OCI-M2 (cell line): ENCODE data around the gene TCF21.
"Not testable (repeated sequence)": the region's sequence is repeated elsewhere in the genome, so short reads cannot be mapped to it uniquely, and the experiment has no call there.

ENCODE experiments used
- DNase-seq: peaks from one replicate; lab custom pipeline; 2025; ENCODE audit not compliant: unreplicated experiment; lab: John Stamatoyannopoulos, UW

TCF21 gene

DNA sequence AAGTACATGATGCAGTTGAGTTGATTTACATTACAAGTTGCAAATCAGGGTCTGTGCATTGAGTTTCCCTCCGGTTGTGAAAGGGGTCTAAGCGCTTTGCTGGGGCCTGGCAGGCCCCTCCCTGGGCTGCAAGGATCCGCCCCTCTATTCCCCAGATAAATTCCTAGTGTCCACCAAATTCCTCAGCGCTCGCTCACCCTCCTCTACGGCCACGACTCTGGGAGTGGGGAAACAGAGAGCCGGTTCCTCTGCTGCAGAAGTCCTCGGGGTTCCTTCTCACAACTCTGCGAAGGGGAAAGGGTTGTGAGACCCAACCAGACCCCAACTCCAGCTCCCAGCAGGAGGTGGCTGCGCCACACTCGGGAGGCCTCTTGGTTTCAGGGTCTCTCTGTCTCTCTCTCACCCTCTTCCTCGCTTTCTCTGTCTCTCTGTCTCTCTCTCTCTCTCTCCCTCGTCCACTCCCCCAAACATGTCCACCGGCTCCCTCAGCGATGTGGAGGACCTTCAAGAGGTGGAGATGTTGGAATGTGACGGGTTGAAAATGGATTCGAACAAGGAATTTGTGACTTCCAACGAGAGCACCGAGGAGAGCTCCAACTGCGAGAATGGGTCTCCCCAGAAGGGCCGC lies at the start of gene TCF21:
TCF21 (plus strand) TSS at position 185 of the 628 bp plus-strand sequence; CDS start at position 470, 285 bp downstream.
- no peak for DNase-seq

DNA sequence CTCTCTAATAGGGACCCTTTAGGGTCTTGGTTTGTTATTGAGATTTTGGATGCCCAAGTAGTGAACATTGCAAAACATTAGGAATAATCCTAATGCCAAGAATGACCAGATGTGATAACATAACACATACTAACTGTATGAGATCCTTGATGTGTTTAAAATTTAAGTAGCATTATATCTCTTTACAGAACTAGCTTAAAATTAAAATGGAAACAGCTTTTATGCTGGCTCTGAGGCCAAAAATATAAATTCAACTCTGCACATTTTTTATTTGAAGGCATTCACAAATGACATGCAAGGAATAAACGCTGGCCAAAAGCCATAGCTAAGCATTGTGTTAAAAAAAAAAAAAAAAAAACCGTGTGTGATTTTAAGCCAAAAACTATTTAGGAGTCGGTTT lies 47.7 kb upstream of the TCF21 start:
- DNase-seq, result no peak

GRCh38 chr6:133843098-133843497 lies 45.8 kb upstream of the TCF21 start:
- DNase-seq, result no peak

DNA sequence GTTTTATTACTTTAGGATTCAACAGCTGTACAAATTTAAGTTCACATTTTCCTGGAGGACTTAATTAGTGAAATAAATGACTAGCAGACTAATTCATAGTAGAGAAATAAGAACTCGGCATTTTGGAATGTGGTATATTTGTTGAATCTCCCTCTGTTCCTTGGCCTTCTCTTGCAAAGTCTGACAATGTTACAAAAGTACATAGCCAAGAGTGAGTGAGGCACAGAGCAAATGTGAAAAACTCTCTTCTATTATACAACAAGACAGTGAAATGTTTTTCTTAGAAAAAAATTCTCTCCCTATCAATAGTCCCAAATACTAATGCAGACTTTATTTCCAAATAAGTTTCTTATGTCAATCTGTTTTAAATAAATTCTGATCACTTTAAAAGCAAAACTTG lies 44.2 kb upstream of the TCF21 start:
- DNase-seq, result no peak

DNA sequence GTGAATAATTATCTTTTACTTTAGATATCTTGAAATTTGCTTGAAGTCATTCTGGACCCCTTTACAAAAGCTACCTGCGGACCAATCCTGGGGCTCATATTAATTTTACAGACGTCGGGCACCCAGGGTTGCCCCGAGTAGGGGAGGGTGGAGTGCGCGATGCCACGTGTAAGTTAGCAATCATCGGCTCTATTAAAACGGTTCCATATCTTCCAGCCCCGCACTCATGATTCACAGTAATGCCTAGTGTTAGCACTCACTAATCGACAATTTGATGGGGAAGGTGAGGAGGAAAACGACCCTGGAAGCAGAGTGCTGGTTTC lies 34.9 kb upstream of the TCF21 start:
- no peak for DNase-seq

- no peak for DNase-seq
Measured at GRCh38 chr6:133854364-133855275, 34.3 kb upstream of the TCF21 start.

- DNase-seq, result no peak
Measured at GRCh38 chr6:133855276-133855990, 33.5 kb upstream of the TCF21 start.

GRCh38 chr6:133855991-133856370 lies 32.9 kb upstream of the TCF21 start:
- no peak for DNase-seq

- DNase-seq, result no peak
Measured at GRCh38 chr6:133856911-133857310, 32.0 kb upstream of the TCF21 start.

GRCh38 chr6:133857696-133858095 lies 31.2 kb upstream of the TCF21 start:
- no peak for DNase-seq

- DNase-seq, result not testable (repeated sequence)
Measured at GRCh38 chr6:133861337-133861736, 27.6 kb upstream of the TCF21 start.

DNA sequence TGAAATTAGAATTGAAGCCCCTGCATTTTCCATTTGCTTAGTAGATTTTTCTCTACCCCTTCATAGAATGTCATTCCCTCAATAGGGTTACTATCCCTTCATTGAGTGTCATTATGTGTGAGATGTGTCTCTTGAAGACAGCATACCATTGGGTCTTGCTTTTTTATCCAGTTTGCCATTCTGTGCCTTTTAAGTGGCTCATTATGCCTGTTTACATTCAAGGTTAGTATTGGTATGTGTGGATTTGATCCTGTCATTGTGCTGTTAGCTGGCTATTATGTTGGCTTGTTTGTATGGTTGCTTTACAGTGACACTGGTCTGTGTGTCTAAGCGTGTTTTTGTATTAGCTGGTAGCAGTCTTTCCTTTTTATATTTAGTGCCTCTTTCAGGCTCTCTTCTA lies 25.7 kb upstream of the TCF21 start:
- DNase-seq, result no peak

DNA sequence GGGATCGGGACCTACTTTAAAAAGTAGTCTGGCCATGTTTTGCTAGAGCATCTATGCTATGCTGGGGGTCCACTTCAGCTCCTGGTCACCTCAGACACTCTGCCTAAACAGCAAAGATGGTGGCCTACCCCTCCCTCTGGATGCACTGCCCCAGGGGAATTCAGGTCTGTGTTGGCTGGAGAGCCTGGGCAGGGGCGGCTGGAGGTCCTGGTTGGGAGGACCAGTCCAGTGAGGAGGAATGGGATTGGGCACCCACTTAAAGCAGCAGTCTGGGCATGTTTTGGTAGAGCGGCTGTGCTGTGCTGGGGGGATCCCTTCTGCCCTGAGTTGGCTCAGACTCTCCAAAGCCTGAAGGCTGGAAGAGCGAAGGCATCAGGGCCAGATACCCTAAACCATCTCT lies 23.2 kb upstream of the TCF21 start:
- no peak for DNase-seq

DNA sequence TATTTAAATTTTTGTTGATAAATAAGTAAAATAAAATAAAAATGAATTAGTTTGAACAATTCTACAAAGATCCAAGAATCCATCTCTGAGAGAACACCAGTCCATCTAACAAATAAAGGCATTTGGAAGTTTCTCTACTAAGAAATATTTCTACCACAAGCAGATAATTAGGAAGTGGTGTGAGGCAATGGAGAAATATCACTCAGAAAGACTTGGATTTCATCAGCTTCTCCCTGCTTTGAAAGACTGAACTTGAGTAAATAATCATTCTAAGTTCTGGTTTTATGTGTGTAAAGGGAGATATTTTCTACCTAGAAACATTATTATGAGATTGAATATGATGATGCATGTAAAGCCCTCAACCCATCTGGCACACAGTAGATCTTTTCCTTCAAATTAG lies 17.8 kb upstream of the TCF21 start:
- no peak for DNase-seq

- DNase-seq, result no peak
Measured at GRCh38 chr6:133873538-133873937, 15.4 kb upstream of the TCF21 start.

DNA sequence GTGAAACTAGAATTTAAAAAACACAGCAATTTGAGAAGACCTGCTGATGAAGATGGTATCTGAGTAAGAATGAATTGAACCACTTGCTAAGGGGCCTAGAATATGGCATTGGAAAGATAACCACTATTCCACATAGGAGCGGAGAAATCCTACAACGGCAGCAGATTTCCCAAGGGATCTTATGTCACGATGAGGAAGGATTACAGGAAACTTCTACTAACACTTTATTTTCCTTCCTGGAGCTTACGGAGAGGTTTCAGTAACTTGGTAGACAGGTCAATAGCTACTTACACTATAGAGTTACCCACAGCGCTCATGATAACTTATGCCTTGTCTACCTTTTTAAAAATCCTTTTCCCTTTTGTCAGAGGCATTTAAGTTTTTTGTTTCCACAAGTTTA lies 11.8 kb upstream of the TCF21 start:
- DNase-seq, result no peak

DNA sequence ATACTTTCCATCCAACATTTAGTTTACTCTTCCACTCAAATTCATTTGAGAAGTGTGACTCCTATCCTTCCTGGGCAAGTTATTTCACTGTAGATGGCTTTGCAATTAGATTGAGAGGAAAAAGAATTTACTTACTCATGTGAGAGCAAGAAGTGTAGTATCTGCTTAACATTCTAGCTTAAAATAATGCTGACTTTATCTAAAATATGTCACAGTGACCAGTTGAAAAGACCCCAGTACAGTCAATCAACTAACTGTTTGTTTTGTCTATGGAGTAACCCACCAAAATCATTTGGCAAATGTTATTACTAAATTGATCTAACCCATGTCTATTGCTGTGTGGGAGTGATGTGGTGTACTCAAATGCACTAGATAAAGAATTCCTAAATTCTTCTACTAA lies 8.9 kb upstream of the TCF21 start:
- DNase-seq, result no peak

DNA sequence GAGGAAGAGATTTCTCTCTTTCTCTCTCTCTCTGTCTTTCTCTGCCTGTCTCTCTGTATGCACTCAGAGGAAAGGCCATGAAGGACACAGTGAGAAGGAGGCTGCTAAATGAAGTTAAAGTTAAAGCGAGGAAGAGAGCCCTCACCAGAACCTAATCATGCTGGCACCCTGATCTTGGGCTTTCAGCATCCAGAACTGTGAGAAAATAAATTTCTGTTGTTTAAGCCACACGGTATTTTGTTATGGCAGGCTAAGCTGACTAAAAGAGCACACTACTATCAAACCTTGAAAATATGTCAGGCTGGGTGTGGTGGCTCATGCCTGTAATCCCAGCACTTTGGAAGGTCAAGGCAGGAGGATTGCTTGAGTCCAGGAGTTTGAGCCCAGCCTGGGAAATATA lies 8.0 kb upstream of the TCF21 start:
- DNase-seq, result no peak

- no peak for DNase-seq
Measured at GRCh38 chr6:133886104-133886775, 2.7 kb upstream of the TCF21 start.

GRCh38 chr6:133887156-133887879 lies 1.6 kb upstream of the TCF21 start:
- no peak for DNase-seq

DNA sequence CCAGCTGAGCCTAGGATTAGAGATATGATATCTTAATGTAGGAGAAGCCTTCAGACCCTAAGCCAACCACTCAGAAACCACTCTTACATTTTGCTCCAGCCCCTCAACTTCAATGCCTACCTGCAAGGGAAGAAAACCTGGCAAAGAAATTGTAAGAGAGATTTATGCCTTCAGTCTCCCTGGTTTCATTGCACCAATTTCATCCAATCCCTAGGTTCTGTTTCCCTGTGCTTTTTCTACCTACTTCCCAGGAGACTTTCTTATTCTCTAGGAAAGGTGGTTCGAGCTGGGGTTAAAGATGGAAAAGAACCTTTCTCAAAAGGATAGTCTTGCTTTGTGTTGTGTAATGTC lies 1.1 kb upstream of the TCF21 start:
- DNase-seq, result no peak
